Spleen (tissue), 13 donors: ENCODE results near the gene C3orf18. TPM values are rescaled to one million over a fixed set of nuclear protein-coding genes. Genes with fewer than 3 reads are reported as not detected.

Source experiments
- DNase-seq: peaks from one replicate; pipeline ENCODE4 v3.0.0-alpha.2; 2020
- H3K27ac ChIP-seq, 8 donors: fragments of 200-600 bp; sonication (generic) in 7 of 8; 1 replicate in 4 of 8; 2 replicates in 4 of 8; pipeline versions ENCODE4 v1.5.0 to v1.8.0; 2016 to 2021; ENCODE audit warnings: inconsistent platforms in 4 of 8, mild to moderate bottlenecking in 4 of 8, moderate library complexity in 1 of 8
- H3K27me3 ChIP-seq, 7 donors: fragments of 200-600 bp; sonication (generic) in 6 of 7; replicated peaks in 1 of 7; 1 replicate in 4 of 7; 2 replicates in 3 of 7; pipeline versions ENCODE4 v1.5.0 to v1.8.0; 2016 to 2021; ENCODE audit warnings: inconsistent platforms in 3 of 7, mild to moderate bottlenecking in 1 of 7
- H3K36me3 ChIP-seq, 6 donors: fragments of 200-600 bp; sonication (generic) in 5 of 6; 1 replicate in 4 of 6; 2 replicates in 2 of 6; pipeline versions ENCODE4 v1.5.0 to v1.8.0; 2016 to 2021; ENCODE audit warnings: inconsistent platforms in 2 of 6
- H3K4me1 ChIP-seq, 6 donors: fragments of 200-600 bp; sonication (generic) in 5 of 6; 1 replicate in 3 of 6; 2 replicates in 3 of 6; pipeline versions ENCODE4 v1.5.0 to v1.8.0; 2016 to 2021; ENCODE audit warnings: inconsistent platforms in 3 of 6
- H3K4me3 ChIP-seq, 8 donors: fragments of 200-600 bp; sonication (generic) in 7 of 8; 1 replicate in 4 of 8; 2 replicates in 4 of 8; pipeline versions ENCODE4 v1.5.0 to v1.8.0; 2016 to 2021; ENCODE audit warnings: inconsistent platforms in 4 of 8, mild to moderate bottlenecking in 4 of 8, moderate library complexity in 2 of 8
- H3K9me3 ChIP-seq, 8 donors: fragments of 200-600 bp; sonication (generic) in 7 of 8; 1 replicate in 4 of 8; 2 replicates in 4 of 8; pipeline versions ENCODE4 v1.5.0 to v1.8.0; 2016 to 2021; ENCODE audit warnings: inconsistent platforms in 4 of 8
- POLR2A ChIP-seq, 3 donors: fragments of 450-650 bp; IDR thresholded peaks; one replicate each; pipeline ENCODE4 v1.5.1; 2017; ENCODE audit warnings: antibody characterized with exemption in 3 of 3, mild to moderate bottlenecking in 1 of 3
- POLR2AphosphoS5 ChIP-seq, 3 donors: sonication (generic); formaldehyde crosslinking; IDR thresholded peaks; one replicate each; pipeline ENCODE4 v1.5.1; 2017; ENCODE audit warnings: antibody characterized with exemption in 3 of 3
- WGBS, 5 donors: extraction: QIAGEN DNeasy Blood & Tissue Kit in 3 of 5; methylation state at CpG; one replicate each; pipeline versions ENCODE4 v1.1.5 to v1.1.7; 2013 to 2018; 5-methylcytosine and 5-hydroxymethylcytosine counted together
- intact Hi-C: fragments of 100-400 bp; cut with DNase I; formaldehyde crosslinking; loops from one replicate; pipeline ENCODE4 v1.15.0; 2023; ENCODE audit warnings: low total_unique reads
- long read RNA-seq, 2 donors: transcript quantifications; one replicate each; lab custom pipeline, GENCODE V29; 2026
- polyA plus RNA-seq, 3 donors: library from polyadenylated mRNA; stranded (reverse); fragments of 200-250 nt; gene quantifications; one replicate each; pipeline ENCODE4 v1.2.1, GENCODE V29; 2013
- total RNA-seq, 7 donors: library from RNA; depleted of rRNA in 3 of 7; stranded (reverse); fragments of >200 nt in 3 of 7; fragmentation: NEBNext Ultra II Directional in 4 of 7; extraction: Animal tissue kit (Norgen Biotek cat#: 25700) in 4 of 7; gene quantifications; one replicate each; pipeline versions ENCODE4 v1.1.0 to v1.2.1, GENCODE V29; 2016 to 2021
- TF ChIP-seq, protein P1 (sequence below), 11 experiments: fragments of 200-600 bp in 7 of 11; fragments of 450-650 bp in 4 of 11; sonication (generic) in 4 of 11; IDR thresholded peaks in 8 of 11; conservative IDR thresholded peaks in 3 of 11; 1 replicate in 7 of 11; 2 replicates in 4 of 11; pipeline versions ENCODE4 v1.4.0 to v1.8.0; 2016 to 2021; ENCODE audit warnings: antibody characterized with exemption in 11 of 11, inconsistent platforms in 4 of 11, mild to moderate bottlenecking in 1 of 11
- donor health status: healthy with polysubstance abuse.
- donor health status: DM: no; HTN: no; CAD: no; lungs with moderate emphysema.
- donor health status: DM: no; HTN: no; CAD: no.
- donor health status: Bipolar disorder and iron deficiency.
- donor health status: healthy.
- donor health status: DM: no; HTN: no; CAD: no.
- donor health status: DM: yes; HTN: yes; CAD: no.

Gene C3orf18
- total RNA-seq (10 to 100 TPM in 1 of 7 donors, 1 to 10 TPM in 6; 3.2 to 12.2 (median 5.8) TPM), polyA plus RNA-seq (1 to 10 TPM; 2.3 to 4.6 (median 3.5) TPM)
- long read RNA-seq, donor 1, partial matches to known transcripts: 0 of 2 reads
- long read RNA-seq, donor 1, other reads (novel, unspliced or antisense): 0 of 2 reads
- long read RNA-seq, donor 2, partial matches to known transcripts: 7 of 7 reads
- long read RNA-seq, donor 2, other reads (novel, unspliced or antisense): 0 of 7 reads

DNA sequence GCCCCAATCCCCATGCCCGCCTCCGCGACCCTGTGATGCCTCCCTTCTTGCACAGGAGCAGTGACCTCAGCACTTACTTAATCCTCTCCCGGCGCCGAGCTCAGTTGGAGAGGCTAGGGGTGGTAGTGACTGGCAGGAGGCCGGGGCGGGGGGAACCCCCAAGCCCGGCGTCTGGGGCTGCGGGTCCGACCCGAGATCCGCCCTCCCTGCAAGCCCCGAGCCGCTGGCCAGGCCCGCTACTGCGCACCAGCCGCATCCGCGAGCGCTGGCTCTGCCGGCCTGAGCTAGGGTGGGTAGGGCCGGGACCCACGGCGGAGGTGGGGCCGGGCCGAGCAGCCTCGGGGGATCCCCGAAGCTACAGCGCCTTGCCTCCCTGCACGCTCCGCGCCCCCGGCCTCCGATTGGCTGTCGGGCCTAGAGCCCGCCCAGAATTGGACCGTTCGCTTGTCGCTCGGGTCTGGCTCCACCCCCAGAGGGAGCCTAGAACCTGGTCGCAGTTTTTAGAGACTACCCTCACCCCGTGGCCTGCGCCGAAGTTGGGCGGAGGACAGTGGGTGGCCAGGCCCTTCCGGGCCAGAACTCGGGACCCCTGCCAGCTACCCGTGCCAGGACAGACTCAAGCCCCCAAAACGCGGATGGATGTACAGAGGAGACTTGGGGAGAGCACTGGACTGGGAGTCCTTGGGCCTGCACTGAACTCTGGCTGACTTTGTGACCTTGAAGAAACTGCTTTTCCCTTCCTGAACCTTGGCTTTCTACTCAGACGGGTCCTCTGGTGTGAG lies at the start of gene C3orf18:
TSS of gene C3orf18 (minus strand) at position 362 of the 782 bp plus-strand sequence. CDS start 2,048 bp downstream, outside the sequence.
- Histone ChIP-seq H3K36me3 (peaks cover 0 to 9% (median 0%) of the 10 kb centered on the region in 6 donors), H3K27me3 (no peaks in the 10 kb centered on the region), H3K4me1 (peaks cover 27 to 59% (median 49%) of the 10 kb centered on the region in 6 donors), H3K4me3 (peak within 1 kb of the TSS; percentile 60 to 88 (median 78)), H3K9me3 (no peaks in the 10 kb centered on the region), H3K27ac (peak within 1 kb of the TSS; percentile 27 to 93 (median 91))
- WGBS, 5 donors: 1 to 5% (median 3%) methylated on average over 20 to 53 of the region's 53 CpGs
- TF ChIP-seq, protein P1, sequence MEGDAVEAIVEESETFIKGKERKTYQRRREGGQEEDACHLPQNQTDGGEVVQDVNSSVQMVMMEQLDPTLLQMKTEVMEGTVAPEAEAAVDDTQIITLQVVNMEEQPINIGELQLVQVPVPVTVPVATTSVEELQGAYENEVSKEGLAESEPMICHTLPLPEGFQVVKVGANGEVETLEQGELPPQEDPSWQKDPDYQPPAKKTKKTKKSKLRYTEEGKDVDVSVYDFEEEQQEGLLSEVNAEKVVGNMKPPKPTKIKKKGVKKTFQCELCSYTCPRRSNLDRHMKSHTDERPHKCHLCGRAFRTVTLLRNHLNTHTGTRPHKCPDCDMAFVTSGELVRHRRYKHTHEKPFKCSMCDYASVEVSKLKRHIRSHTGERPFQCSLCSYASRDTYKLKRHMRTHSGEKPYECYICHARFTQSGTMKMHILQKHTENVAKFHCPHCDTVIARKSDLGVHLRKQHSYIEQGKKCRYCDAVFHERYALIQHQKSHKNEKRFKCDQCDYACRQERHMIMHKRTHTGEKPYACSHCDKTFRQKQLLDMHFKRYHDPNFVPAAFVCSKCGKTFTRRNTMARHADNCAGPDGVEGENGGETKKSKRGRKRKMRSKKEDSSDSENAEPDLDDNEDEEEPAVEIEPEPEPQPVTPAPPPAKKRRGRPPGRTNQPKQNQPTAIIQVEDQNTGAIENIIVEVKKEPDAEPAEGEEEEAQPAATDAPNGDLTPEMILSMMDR (IDR thresholded peaks at IDR 0.05 in 8 of 11, conservative IDR thresholded peaks at IDR 0.05 in 3 of 11): peak in 2 of 11 experiments; percentile 17 to 26
- TF ChIP-seq POLR2AphosphoS5 (IDR thresholded peaks at IDR 0.05) (peak; percentile 67 to 82 (median 79)), POLR2A (IDR thresholded peaks at IDR 0.05) (no peak)
- peak; percentile 98 for DNase-seq
- intact Hi-C loops: no loop called here

DNA sequence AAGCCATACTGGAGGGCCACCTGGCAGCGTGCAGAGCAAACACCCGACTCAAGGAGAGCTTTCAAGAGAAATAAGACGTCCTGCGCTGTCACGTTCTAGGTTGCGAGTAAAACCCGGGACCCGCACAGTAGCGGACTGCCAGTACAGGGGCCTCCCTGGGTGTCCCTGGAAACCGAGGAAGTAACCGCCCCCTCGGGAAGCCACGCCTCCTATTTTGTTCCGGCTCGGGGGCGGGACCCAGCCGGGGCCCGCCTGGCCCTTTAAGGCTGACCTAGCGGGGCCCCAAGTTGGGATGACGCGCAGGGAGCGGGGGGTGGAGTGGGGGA lies 49.2 kb upstream of the C3orf18 start:
- Histone ChIP-seq H3K27me3 (no peaks in the 10 kb centered on the region), H3K9me3 (no peaks in the 10 kb centered on the region), H3K27ac (peak overlapping the region; percentile 76 to 97 (median 92)), H3K4me1 (peaks cover 55 to 86% (median 77%) of the 10 kb centered on the region in 6 donors), H3K36me3 (peaks cover 0 to 9% (median 0%) of the 10 kb centered on the region in 6 donors), H3K4me3 (peak overlapping the region; percentile 26 to 98 (median 86))
- WGBS, 5 donors: 0 to 1% (median 0%) methylated on average over 6 to 22 of the region's 22 CpGs
- peak; percentile 98 for DNase-seq
- TF ChIP-seq, protein P1 (IDR thresholded peaks at IDR 0.05 in 8 of 11, conservative IDR thresholded peaks at IDR 0.05 in 3 of 11): no peak
- no peak for TF ChIP-seq POLR2A (IDR thresholded peaks at IDR 0.05)
- TF ChIP-seq POLR2AphosphoS5 (IDR thresholded peaks at IDR 0.05): peak in 2 of 3 donors; percentile 68 to 70
- intact Hi-C loops: loop anchor here (5.0 kb wide), 1 partner anchor 766 kb away; no protein-coding TSS in a partner anchor

DNA sequence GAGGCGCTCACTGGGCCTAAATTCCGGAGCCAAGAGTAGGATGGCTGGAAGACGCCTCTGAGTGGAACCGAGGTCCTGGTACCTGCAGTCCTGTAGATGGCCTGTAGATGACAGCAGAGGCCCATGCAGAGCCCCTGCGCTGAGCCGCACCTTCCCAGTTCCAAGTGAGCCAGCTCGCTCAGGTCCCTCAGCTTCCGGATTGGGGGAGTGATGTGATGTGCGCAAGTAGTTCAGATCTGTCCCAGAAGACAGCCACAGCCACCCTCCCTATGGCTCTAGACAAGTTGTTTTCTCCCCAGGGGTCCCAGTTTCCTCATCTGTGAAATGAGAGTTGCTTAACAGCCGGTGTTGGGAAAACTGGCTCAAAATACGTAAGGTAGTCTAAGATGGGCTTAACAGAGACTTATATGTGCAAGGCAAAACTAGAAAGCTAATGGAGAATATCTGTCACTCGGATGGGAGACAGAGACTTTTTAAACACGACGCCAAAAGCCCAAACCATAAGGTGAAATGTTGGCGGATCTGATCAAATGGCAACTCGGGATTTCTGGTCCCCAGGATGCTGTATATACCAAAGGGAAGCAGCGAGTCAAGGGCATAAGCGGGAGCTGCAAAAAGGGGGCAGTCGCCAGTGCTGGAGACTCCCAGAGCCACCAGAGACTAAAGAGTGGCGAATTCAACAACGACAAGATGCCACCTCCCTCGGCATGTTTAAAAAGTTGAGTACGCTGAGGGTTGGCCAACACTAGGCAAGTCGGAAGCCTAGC lies 48.6 kb upstream of the C3orf18 start:
- no peak for TF ChIP-seq POLR2A (IDR thresholded peaks at IDR 0.05)
- peak; percentile 36 to 46 (median 41) for TF ChIP-seq POLR2AphosphoS5 (IDR thresholded peaks at IDR 0.05)
- TF ChIP-seq, protein P1 (IDR thresholded peaks at IDR 0.05 in 8 of 11, conservative IDR thresholded peaks at IDR 0.05 in 3 of 11): peak; percentile 95 to 98 (median 97)
- DNase-seq: peak; percentile 94
- Histone ChIP-seq H3K36me3 (peaks cover 0 to 3% (median 0%) of the 10 kb centered on the region in 6 donors), H3K27ac (peak overlapping the region; percentile 63 to 97 (median 92)), H3K27me3 (no peaks in the 10 kb centered on the region), H3K9me3 (no peaks in the 10 kb centered on the region), H3K4me3 (peak overlapping the region; percentile 26 to 98 (median 86)), H3K4me1 (peaks cover 55 to 85% (median 76%) of the 10 kb centered on the region in 6 donors)
- 0 to 1% (median 1%) methylated on average over 24 of the region's 24 CpGs for WGBS, 5 donors
- intact Hi-C loops: loop anchor here (5.0 kb wide), 1 partner anchor 766 kb away; no protein-coding TSS in a partner anchor
